Right kidney (tissue), 1 donor: ENCODE results near the gene NELL2.

Experiments used
- DNase-seq: peaks from one replicate; pipeline ENCODE4 v3.0.0-alpha.2; 2016

Gene NELL2

GRCh38 chr12:44462729-44463128 is 413.4 kb downstream of the NELL2 start:
- no peak for DNase-seq

- DNase-seq = no peak
Observed at GRCh38 chr12:44460261-44460660, 415.9 kb downstream of the NELL2 start.

GRCh38 chr12:44459569-44459968 is 416.5 kb downstream of the NELL2 start:
- DNase-seq = no peak
